ENCODE results near the gene DNAH6. TPM values are rescaled to one million over a fixed set of nuclear protein-coding genes. Genes with fewer than 3 reads are reported as not detected.

The DNAH6 gene
- total RNA-seq, 1 experiment from 2014 or later: not detected

- Histone ChIP-seq H3K36me3 (ENCODE audit: insufficient read depth, low read length, poor library complexity, severe bottlenecking) (no peaks in the 10 kb centered on the region), H3K27ac (ENCODE audit: low read depth, low read length, poor library complexity, severe bottlenecking) (no peak overlapping the region), H3K9me3 (ENCODE audit: low read depth, low read length, poor library complexity, severe bottlenecking) (no peaks in the 10 kb centered on the region), H3K27me3 (replicated peaks; ENCODE audit: insufficient read depth, low read depth, low read length, poor library complexity) (peaks cover 14% of the 10 kb centered on the region), H3K4me1 (ENCODE audit: insufficient read depth, low read length, poor library complexity, severe bottlenecking) (peaks cover 3% of the 10 kb centered on the region), H3K4me3 (ENCODE audit: low read depth, low read length, poor library complexity, severe bottlenecking) (peak overlapping the region; percentile 39)
- no peak for DNase-seq (ENCODE audit: low spot score)
- intact Hi-C loops (cut with micrococcal nuclease; ENCODE audit: unreplicated experiment): no loop called here
- BruUV-seq (replicated peaks): no TSS peak
- POLR2A ChIA-PET (ENCODE audit: low non-redundant PET): no interaction called here
- TF ChIP-seq CTCF (conservative IDR thresholded peaks at IDR 0.05; ENCODE audit: low read depth, low read length): no peak
- no peak for TF ChIP-seq EZH2 (IDR thresholded peaks at IDR 0.05; ENCODE audit: borderline replicate concordance, low read depth, low read length, poor library complexity, severe bottlenecking)
- CTCF ChIA-PET: no interaction called here
Observed at GRCh38 chr2:84515788-84516187, 510 bp upstream of the DNAH6 start.

- no peak for DNase-seq (ENCODE audit: low spot score)
- no peak overlapping the region for H3K27ac ChIP-seq (ENCODE audit: low read depth, low read length, poor library complexity, severe bottlenecking)
- BruUV-seq (replicated peaks): no TSS peak
- ChIA-PET POLR2A (ENCODE audit: low non-redundant PET) (no interaction called here), CTCF (no interaction called here)
- intact Hi-C loops (cut with micrococcal nuclease; ENCODE audit: unreplicated experiment): no loop called here
- TF ChIP-seq EZH2 (IDR thresholded peaks at IDR 0.05; ENCODE audit: borderline replicate concordance, low read depth, low read length, poor library complexity, severe bottlenecking) (no peak), CTCF (conservative IDR thresholded peaks at IDR 0.05; ENCODE audit: low read depth, low read length) (no peak)
- H3K9me3 ChIP-seq (ENCODE audit: low read depth, low read length, poor library complexity, severe bottlenecking): no peaks in the 10 kb centered on the region
- no peak overlapping the region for H3K4me3 ChIP-seq (ENCODE audit: low read depth, low read length, poor library complexity, severe bottlenecking)
- no peaks in the 10 kb centered on the region for H3K36me3 ChIP-seq (ENCODE audit: insufficient read depth, low read length, poor library complexity, severe bottlenecking)
- H3K27me3 ChIP-seq (replicated peaks; ENCODE audit: insufficient read depth, low read depth, low read length, poor library complexity): peaks cover 14% of the 10 kb centered on the region
- H3K4me1 ChIP-seq (ENCODE audit: insufficient read depth, low read length, poor library complexity, severe bottlenecking): peaks cover 3% of the 10 kb centered on the region
Observed at GRCh38 chr2:84519332-84519957, 3.1 kb downstream of the DNAH6 start.

DNA sequence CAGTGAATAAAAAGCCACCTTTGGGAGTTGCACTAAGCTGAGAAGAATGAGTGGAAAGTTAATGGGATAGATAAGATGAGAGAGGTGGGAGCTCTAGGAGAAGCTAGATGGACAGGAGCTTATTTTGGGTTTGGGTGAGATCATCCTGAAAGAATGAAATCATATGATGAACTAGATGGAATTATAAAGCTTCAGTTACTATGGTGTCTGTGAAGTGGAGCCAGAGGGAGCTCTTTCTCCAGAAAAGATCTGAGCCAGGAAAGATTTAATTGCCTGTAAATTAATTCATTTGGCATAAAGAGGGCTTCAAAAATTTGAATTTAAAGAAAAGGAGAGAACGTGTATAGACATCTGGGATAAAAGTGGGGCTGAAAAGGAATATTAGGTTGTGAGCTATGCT, 10.3 kb downstream of the DNAH6 start:
- no peak for DNase-seq (ENCODE audit: low spot score)
- POLR2A ChIA-PET (ENCODE audit: low non-redundant PET): no interaction called here
- intact Hi-C loops (cut with micrococcal nuclease; ENCODE audit: unreplicated experiment): no loop called here
- peaks cover 8% of the 10 kb centered on the region for H3K27me3 ChIP-seq (replicated peaks; ENCODE audit: insufficient read depth, low read depth, low read length, poor library complexity)
- no peak overlapping the region for H3K4me3 ChIP-seq (ENCODE audit: low read depth, low read length, poor library complexity, severe bottlenecking)
- no peak overlapping the region for H3K27ac ChIP-seq (ENCODE audit: low read depth, low read length, poor library complexity, severe bottlenecking)
- BruUV-seq (replicated peaks): no TSS peak
- CTCF ChIA-PET: no interaction called here
- H3K9me3 ChIP-seq (ENCODE audit: low read depth, low read length, poor library complexity, severe bottlenecking): no peaks in the 10 kb centered on the region
- TF ChIP-seq EZH2 (IDR thresholded peaks at IDR 0.05; ENCODE audit: borderline replicate concordance, low read depth, low read length, poor library complexity, severe bottlenecking) (no peak), CTCF (conservative IDR thresholded peaks at IDR 0.05; ENCODE audit: low read depth, low read length) (0 out of 2 replicates have a peak, but pooled peaks have one; percentile 14)
- H3K4me1 ChIP-seq (ENCODE audit: insufficient read depth, low read length, poor library complexity, severe bottlenecking): no peaks in the 10 kb centered on the region
- no peaks in the 10 kb centered on the region for H3K36me3 ChIP-seq (ENCODE audit: insufficient read depth, low read length, poor library complexity, severe bottlenecking)
